Gastroesophageal sphincter (tissue), 4 donors: ENCODE measurements around the gene SLCO3A1. TPM values are rescaled to one million over a fixed set of nuclear protein-coding genes. Genes with fewer than 3 reads are reported as not detected.

Experiments
- ATAC-seq: fragments of 150-250 bp; one replicate; pipeline ENCODE4 v1.9.1; 2016; ENCODE audit warnings: mild to moderate bottlenecking, moderate library complexity
- H3K27ac ChIP-seq, 4 donors: fragments of 200-600 bp; sonication (generic) in 3 of 4; 1 replicate in 3 of 4; 2 replicates in 1 of 4; pipeline ENCODE4 v1.5.1; 2016 to 2019
- H3K27me3 ChIP-seq: fragments of 200-600 bp; sonication (generic); one replicate; pipeline ENCODE4 v1.5.1; 2019
- H3K36me3 ChIP-seq, 2 donors: fragments of 200-600 bp; sonication (generic); one replicate each; pipeline ENCODE4 v1.5.1; 2019; ENCODE audit warnings: control low read depth in 1 of 2
- H3K4me1 ChIP-seq, 3 donors: fragments of 200-600 bp; sonication (generic); 1 replicate in 2 of 3; 2 replicates in 1 of 3; pipeline ENCODE4 v1.5.1; 2016 to 2019; ENCODE audit warnings: control low read depth in 2 of 3
- H3K4me3 ChIP-seq, 2 donors: fragments of 200-600 bp; sonication (generic); one replicate each; pipeline ENCODE4 v1.5.1; 2019; ENCODE audit warnings: mild to moderate bottlenecking in 1 of 2, moderate library complexity in 1 of 2
- H3K9me3 ChIP-seq, 3 donors: fragments of 200-600 bp; sonication (generic); one replicate each; pipeline ENCODE4 v1.5.1; 2017 to 2019; ENCODE audit warnings: control low read depth in 2 of 3
- CTCF ChIP-seq, 4 experiments: fragments of 200-600 bp in 2 of 4; fragments of 450-650 bp in 2 of 4; sonication (generic) in 1 of 4; IDR thresholded peaks; one replicate each; pipeline ENCODE4 v1.5.1; 2017 to 2019; ENCODE audit warnings: antibody characterized with exemption in 4 of 4, mild to moderate bottlenecking in 2 of 4, moderate library complexity in 2 of 4
- EP300 ChIP-seq: sonication (generic); formaldehyde crosslinking; IDR thresholded peaks from one replicate; pipeline ENCODE4 v1.6.1; 2017; ENCODE audit warnings: antibody characterized with exemption, mild to moderate bottlenecking
- POLR2A ChIP-seq, 2 donors: fragments of 450-650 bp; IDR thresholded peaks; one replicate each; pipeline ENCODE4 v1.6.1; 2017; ENCODE audit warnings: antibody characterized with exemption in 2 of 2, mild to moderate bottlenecking in 2 of 2, moderate library complexity in 1 of 2
- POLR2AphosphoS5 ChIP-seq: sonication (generic); formaldehyde crosslinking; IDR thresholded peaks from one replicate; pipeline ENCODE4 v1.6.1; 2017; ENCODE audit warnings: antibody characterized with exemption
- WGBS, 2 donors: methylation state at CpG; one replicate each; pipeline ENCODE4 v1.1.5; 2018; ENCODE audit warnings: low coverage in 1 of 2; 5-methylcytosine and 5-hydroxymethylcytosine counted together
- total RNA-seq, 4 donors: library from RNA; depleted of rRNA; stranded (reverse); fragments of >200 nt; gene quantifications; one replicate each; pipeline ENCODE4 v1.1.0, GENCODE V29; 2016

The SLCO3A1 gene
- total RNA-seq, 4 donors from 2014 or later, result 10.1 to 14.4 (median 12.1) TPM

- no peak for TF ChIP-seq CTCF (IDR thresholded peaks at IDR 0.05)
- TF ChIP-seq POLR2AphosphoS5, result no peak
- TF ChIP-seq EP300, result no peak
- TF ChIP-seq POLR2A (IDR thresholded peaks at IDR 0.05), result no peak
- Histone ChIP-seq H3K27ac (no peak overlapping the region), H3K4me3 (no peak overlapping the region), H3K27me3 (no peaks in the 10 kb centered on the region), H3K36me3 (no peaks in the 10 kb centered on the region), H3K9me3 (no peaks in the 10 kb centered on the region), H3K4me1 (peaks cover 0 to 22% (median 12%) of the 10 kb centered on the region in 3 donors)
- ATAC-seq, result no peak
- 68 to 75% methylated on average over 4 to 5 of the region's 5 CpGs for WGBS, 2 donors
Measured at GRCh38 chr15:92021792-92022191, 168.3 kb downstream of the SLCO3A1 start.

GRCh38 chr15:92023965-92024364 lies 170.5 kb downstream of the SLCO3A1 start:
- ATAC-seq, result no peak
- Histone ChIP-seq H3K9me3 (no peaks in the 10 kb centered on the region), H3K36me3 (no peaks in the 10 kb centered on the region), H3K4me3 (no peak overlapping the region), H3K27ac (no peak overlapping the region), H3K27me3 (no peaks in the 10 kb centered on the region), H3K4me1 (peaks cover 0 to 37% (median 12%) of the 10 kb centered on the region in 3 donors)
- 100% methylated on average over 1 of the region's 1 CpG for WGBS, 2 donors
- TF ChIP-seq POLR2A (IDR thresholded peaks at IDR 0.05) (no peak), EP300 (no peak), CTCF (IDR thresholded peaks at IDR 0.05) (no peak), POLR2AphosphoS5 (no peak)

DNA sequence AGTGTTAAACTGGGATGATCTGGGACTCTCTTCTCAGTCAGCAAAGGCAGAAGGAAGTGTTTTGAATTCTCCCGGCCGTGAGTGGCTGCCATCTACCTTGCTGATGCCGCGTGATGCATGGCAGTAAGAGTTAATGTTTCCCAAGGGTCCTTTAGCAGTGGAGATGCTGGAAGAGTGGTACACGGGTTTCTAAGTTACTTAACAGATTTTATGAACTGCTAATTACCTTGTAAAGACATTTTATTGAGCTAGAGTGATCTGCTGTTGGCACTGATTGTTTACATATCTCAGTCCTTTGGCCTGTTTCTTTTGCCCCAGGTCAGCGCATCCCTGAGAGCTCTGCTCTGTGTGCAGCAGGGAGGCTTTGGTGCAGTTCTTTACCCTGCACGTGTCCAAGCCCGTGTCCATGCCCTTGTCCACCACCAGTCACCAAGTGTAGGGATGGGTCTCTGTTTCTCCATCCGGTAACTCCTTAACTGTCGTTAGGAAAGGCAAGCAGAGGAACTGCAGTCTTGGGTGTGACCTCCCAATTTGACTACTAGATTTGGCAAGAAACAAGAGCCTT lies 172.3 kb downstream of the SLCO3A1 start:
- H3K36me3 ChIP-seq, result no peaks in the 10 kb centered on the region
- no peak for ATAC-seq
- no peak overlapping the region for H3K27ac ChIP-seq
- no peaks in the 10 kb centered on the region for H3K27me3 ChIP-seq
- no peaks in the 10 kb centered on the region for H3K9me3 ChIP-seq
- H3K4me3 ChIP-seq, result no peak overlapping the region
- no peak for TF ChIP-seq EP300
- no peak for TF ChIP-seq POLR2A (IDR thresholded peaks at IDR 0.05)
- TF ChIP-seq POLR2AphosphoS5, result no peak
- no peak for TF ChIP-seq CTCF (IDR thresholded peaks at IDR 0.05)
- 76 to 81% methylated on average over 5 to 6 of the region's 10 CpGs for WGBS, 2 donors
- peaks cover 0 to 44% (median 8%) of the 10 kb centered on the region in 3 donors for H3K4me1 ChIP-seq

DNA sequence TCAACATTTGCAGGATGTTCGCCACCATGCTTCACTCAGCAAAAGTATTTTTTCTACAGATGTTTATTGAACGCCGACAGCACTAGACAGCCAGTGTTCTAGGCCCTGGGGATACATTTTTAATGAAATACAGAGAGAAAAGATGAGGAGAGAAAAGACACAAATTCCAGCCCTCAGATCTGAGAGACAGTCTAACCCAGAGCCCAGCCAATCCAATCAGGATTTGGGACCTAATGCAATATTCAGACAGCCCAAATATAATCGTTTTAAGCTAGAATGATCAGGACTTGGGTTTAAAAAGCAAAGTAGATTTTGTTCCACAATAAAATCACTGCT lies 174.8 kb downstream of the SLCO3A1 start:
- TF ChIP-seq POLR2AphosphoS5 (no peak), EP300 (no peak), CTCF (IDR thresholded peaks at IDR 0.05) (no peak), POLR2A (IDR thresholded peaks at IDR 0.05) (no peak)
- ATAC-seq, result peak; percentile 6
- Histone ChIP-seq H3K4me3 (no peak overlapping the region), H3K27me3 (no peaks in the 10 kb centered on the region), H3K9me3 (no peaks in the 10 kb centered on the region), H3K4me1 (peaks cover 0 to 39% (median 0%) of the 10 kb centered on the region in 3 donors), H3K36me3 (no peaks in the 10 kb centered on the region), H3K27ac (peak overlapping the region; percentile 40 to 64 (median 52))
- WGBS, 2 donors, result 30% methylated on average over 2 of the region's 4 CpGs; no CpG with 5 or more reads in 1 of the 2 donors

- no peak for ATAC-seq
- Histone ChIP-seq H3K4me3 (no peak overlapping the region), H3K4me1 (peaks cover 0 to 49% (median 0%) of the 10 kb centered on the region in 3 donors), H3K9me3 (no peaks in the 10 kb centered on the region), H3K27me3 (no peaks in the 10 kb centered on the region), H3K27ac (peak overlapping the region in 3 of 4 donors; percentile 44 to 64 (median 61)), H3K36me3 (no peaks in the 10 kb centered on the region)
- WGBS, 2 donors, result 71 to 73% methylated on average over 8 to 10 of the region's 10 CpGs
- TF ChIP-seq POLR2A (IDR thresholded peaks at IDR 0.05) (no peak), CTCF (IDR thresholded peaks at IDR 0.05) (no peak), POLR2AphosphoS5 (no peak), EP300 (no peak)
Measured at GRCh38 chr15:92029767-92030166, 176.3 kb downstream of the SLCO3A1 start.
